Raji (cell line): ENCODE measurements around the gene EPHB4.

Experiments used
- POLR2A ChIP-seq: IDR thresholded peaks from 2 replicates; pipeline ENCODE4 v1.6.1; 2011; ENCODE audit warnings: low read depth, low read length, control low read depth; ENCODE audit not compliant: insufficient read depth

The EPHB4 gene

GRCh38 chr7:100785878-100786277 is 41.4 kb downstream of the EPHB4 start:
- no peak for TF ChIP-seq POLR2A

GRCh38 chr7:100783804-100784203 is 43.5 kb downstream of the EPHB4 start:
- no peak for TF ChIP-seq POLR2A

- TF ChIP-seq POLR2A, result no peak
These were observed 46.1 kb downstream of the EPHB4 start for GRCh38 chr7:100781255-100781654.

- TF ChIP-seq POLR2A, result no peak
These were observed 48.0 kb downstream of the EPHB4 start for GRCh38 chr7:100779359-100779758.

GRCh38 chr7:100778061-100778621 is 49.2 kb downstream of the EPHB4 start:
- no peak for TF ChIP-seq POLR2A

GRCh38 chr7:100773491-100773890 is 53.8 kb downstream of the EPHB4 start:
- TF ChIP-seq POLR2A, result no peak

- no peak for TF ChIP-seq POLR2A
These were observed 58.5 kb downstream of the EPHB4 start for GRCh38 chr7:100768784-100769183.

- TF ChIP-seq POLR2A, result no peak
These were observed 62.1 kb downstream of the EPHB4 start for GRCh38 chr7:100765250-100765649.

GRCh38 chr7:100764841-100765240 is 62.5 kb downstream of the EPHB4 start:
- TF ChIP-seq POLR2A, result no peak

- TF ChIP-seq POLR2A, result no peak
These were observed 63.7 kb downstream of the EPHB4 start for GRCh38 chr7:100763556-100764140.

GRCh38 chr7:100759357-100760171 is 67.8 kb downstream of the EPHB4 start:
- no peak for TF ChIP-seq POLR2A

- TF ChIP-seq POLR2A, result no peak
These were observed 73.6 kb downstream of the EPHB4 start for GRCh38 chr7:100753750-100754149.

GRCh38 chr7:100752994-100753393 is 74.3 kb downstream of the EPHB4 start:
- TF ChIP-seq POLR2A, result no peak
